GM12872 (cell line): ENCODE measurements around the gene KCNMB2.

ENCODE experiments used
- CTCF ChIP-seq: IDR thresholded peaks from 3 replicates; pipeline ENCODE4 v1.5.1; 2011; ENCODE audit warnings: low read depth, mild to moderate bottlenecking, low read length, moderate library complexity; ENCODE audit not compliant: insufficient read depth

KCNMB2 gene

GRCh38 chr3:178522200-178523052, 13.8 kb upstream of the KCNMB2 start:
- TF ChIP-seq CTCF: no peak

- no peak for TF ChIP-seq CTCF
Measured at GRCh38 chr3:178525251-178525650, 11.0 kb upstream of the KCNMB2 start.

- no peak for TF ChIP-seq CTCF
Measured at GRCh38 chr3:178526291-178526690, 9.9 kb upstream of the KCNMB2 start.

GRCh38 chr3:178527981-178528380, 8.3 kb upstream of the KCNMB2 start:
- no peak for TF ChIP-seq CTCF

- no peak for TF ChIP-seq CTCF
Measured at GRCh38 chr3:178529606-178530225, 6.5 kb upstream of the KCNMB2 start.

GRCh38 chr3:178532476-178532875, 3.8 kb upstream of the KCNMB2 start:
- TF ChIP-seq CTCF: no peak

GRCh38 chr3:178537122-178537705, 978 bp downstream of the KCNMB2 start:
- TF ChIP-seq CTCF: no peak
